Renal cortex interstitium (tissue), 11 donors: ENCODE results near the gene ZFR2. TPM values are rescaled to one million over a fixed set of nuclear protein-coding genes. Genes with fewer than 3 reads are reported as not detected.
"Not testable (repeated sequence)": the region's sequence is repeated elsewhere in the genome, so short reads cannot be mapped to it uniquely, and the experiment has no call there.

Experiments
- DNase-seq, 11 donors: peaks; one replicate each; pipeline ENCODE4 v3.0.0-alpha.2; 2013; ENCODE audit warnings: low read depth in 9 of 11, low spot score in 4 of 11; ENCODE audit errors: extremely low read depth in 1 of 11
- polyA plus RNA-seq, 3 donors: library from polyadenylated mRNA; unstranded; fragments of 120-200 nt; gene quantifications; one replicate each; pipeline ENCODE4 v1.2.1, GENCODE V29; 2013; ENCODE audit not compliant: insufficient read length in 3 of 3

The ZFR2 gene
- polyA plus RNA-seq, 3 donors = 2.3 to 3.6 (median 3.2) TPM

GRCh38 chr19:3881272-3882040, 12.6 kb upstream of the ZFR2 start:
- DNase-seq = no peak

GRCh38 chr19:3880471-3881271, 11.8 kb upstream of the ZFR2 start, which contains the start of gene ATCAY:
TSS of gene ATCAY (plus strand) at chr19:3880685. CDS start at chr19:3885768, 5,083 bp downstream.
- no peak for DNase-seq

DNA sequence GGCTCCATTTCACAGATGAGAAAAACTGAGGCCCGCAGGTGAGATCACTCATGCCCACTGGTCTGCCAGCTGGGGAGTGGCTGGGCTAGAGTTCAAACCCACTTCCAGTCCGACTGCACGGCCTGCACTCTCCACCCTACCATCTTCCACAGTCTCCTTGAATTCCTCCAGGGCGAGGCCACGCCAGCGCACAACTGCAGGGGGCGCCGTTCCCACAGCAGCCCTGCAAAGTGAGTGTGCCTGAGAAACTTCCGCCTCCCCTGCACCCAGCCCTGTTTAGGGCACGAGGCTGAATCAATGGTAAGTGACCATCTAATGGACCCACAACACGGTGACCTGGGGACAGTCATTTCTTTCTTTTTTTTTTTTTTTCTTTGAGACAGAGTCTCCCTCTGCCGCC, 10.8 kb upstream of the ZFR2 start:
- DNase-seq = no peak

DNA sequence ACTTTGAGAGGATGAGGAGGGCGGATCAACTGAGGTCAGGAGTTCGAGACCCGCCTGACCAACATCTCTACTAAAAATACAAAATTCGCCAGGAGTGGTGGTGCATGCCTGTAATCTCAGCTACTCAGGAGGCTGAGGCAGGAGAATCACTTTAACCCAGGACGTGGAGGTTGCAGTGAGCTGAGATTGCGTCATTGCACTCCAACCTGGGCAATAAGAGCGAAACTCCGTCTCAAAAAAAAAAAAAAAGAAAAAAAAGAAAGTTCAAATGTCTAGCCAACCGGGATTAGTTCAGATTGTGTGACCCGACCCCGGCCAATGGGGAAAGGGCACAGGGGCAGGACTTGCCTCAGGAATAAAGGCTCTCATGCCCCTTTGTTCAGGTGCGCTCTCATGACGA, 5.9 kb upstream of the ZFR2 start:
- DNase-seq = not testable (repeated sequence)

DNA sequence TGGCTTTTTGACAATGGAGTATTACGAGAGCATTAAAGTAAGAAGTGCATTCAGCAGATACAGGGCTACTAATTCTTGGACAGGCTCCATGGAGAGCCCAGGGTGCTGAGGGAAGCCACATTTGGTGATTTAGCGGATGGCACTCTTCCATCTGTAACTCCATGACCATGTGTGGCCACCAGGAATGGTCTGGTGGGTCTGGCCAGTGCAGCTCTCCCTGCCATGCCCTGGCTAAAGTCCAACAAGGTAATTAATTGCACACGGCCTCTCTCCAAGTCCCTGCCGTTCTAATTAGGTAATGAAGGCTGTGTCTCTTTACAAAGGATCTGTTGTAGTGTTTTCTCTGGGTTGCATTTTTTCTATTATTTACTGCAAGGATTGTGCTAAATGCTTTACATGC, 4.3 kb upstream of the ZFR2 start:
- DNase-seq = no peak

DNA sequence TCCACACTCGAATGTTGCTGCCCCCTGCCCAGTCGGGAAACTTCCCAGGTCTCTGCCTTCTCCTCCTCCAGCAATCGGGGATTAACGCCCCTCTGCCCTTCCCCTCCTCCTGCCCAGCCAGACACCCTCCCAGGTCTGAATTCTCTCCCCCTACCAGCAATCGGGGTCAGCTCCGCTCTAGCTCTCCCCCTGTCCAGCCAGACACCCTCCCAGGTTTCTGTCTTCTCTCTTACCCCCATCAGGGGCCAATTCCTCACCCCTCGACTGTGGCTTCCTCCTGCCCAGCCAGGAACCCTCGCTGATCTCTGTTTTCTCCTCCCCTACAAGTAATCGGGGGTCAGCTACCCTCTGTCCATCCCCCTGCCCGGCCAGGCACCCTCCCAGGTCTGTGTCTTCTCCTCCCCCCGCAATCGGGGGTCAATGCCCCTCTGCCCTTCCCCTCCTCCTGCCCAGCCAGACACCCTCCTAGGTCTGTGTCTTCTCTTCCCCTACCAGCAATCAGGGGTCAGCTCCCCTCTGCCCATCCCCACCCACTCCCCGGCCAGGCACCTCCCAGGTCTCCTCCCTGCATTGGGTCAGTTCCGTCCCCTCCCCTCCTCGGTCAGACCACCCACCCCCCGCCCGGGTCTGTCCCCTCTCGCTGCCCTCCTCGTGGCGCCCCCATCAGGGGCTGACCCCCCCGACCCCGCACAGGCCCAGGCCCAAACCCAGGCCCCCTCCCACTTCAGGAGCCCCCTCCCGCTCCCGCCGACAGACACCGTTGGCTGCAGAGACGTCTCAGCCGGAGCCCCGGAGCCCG, 668 bp downstream of the ZFR2 start:
- no peak for DNase-seq

DNA sequence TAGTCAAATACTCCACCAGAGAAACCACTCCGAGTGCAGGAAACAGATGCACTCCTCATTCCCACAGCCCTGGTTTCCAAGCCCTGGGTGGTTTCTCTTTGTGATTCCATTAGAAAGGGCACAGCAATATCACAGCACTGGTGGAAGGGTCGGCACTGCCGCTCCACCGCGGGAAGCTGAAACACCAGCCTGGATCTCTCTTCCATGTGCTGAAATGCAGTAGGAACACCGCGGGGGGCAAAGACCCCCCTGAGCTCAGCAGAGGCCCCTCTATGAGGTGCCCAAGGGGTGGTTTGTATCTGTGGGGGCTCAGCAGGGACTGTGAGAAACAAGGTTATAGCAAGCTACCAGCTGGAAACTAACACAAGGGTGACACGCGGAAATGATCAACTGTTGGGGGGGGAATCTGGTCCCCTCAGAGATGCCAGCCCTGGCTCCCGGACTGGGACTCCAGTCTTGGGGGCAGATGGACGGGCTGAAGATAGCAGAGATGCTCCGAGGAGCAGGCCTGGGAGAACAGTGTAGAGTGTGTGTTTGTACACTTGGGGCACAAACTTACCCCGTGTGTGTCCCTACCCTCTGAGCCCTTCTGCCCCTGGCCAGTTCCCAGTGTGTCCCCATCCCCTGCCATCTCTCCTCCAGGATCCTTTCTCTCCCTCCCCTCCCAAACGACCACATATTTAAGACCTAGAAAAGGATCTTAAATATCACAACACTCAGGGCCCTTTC, 1.8 kb downstream of the ZFR2 start:
- no peak for DNase-seq

DNA sequence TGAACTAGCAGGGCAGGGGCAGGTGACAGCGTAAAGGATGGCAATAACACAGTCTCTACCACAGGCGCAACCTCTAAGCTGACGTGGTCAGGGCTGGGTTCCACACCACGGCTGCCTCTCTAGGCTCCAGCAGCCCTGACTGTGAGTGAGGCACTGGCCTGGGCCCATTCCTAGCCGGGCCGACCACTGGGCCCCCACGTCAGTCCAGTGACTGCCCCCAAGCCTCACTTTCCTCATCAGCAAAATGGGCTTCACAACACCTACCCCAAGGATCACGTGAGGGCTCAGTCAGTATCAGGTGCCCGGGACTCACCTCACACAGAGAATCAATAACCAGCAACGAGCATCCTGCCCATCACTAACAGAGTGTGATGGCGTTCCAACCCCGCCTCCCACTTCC, 5.2 kb downstream of the ZFR2 start:
- no peak for DNase-seq

DNA sequence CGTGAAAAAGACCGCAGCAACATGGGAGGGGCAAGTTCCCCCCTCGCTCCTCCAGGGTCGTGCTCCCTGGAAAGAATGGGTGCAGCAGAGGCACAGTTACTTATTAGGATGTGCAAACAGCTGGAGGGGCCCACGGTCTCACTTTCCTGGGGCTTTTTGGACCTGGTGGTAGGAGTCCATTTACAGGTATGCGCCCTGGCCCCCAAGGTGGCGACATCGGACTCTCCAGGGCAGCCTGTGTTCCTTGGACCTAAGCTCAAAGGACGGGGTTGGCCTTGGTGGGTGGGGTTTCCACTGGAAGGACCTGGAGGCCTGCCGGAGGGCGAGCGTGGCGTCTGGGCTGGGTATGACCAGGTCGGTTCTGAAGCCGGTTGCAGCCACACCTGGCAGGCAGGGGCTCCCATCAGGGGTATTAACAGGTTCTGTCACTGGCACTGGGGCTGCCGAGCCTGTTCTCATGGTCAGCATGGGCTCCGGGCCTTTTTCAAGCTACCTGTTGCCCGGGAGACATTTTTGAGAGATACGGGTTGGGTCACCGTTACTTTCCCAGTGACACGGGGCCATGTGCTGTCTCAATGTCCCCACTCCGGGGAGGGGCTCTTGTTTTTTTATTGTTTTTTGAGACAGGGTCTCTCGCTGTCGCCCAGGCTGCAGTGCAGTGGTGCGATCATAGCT, 5.9 kb downstream of the ZFR2 start:
- no peak for DNase-seq

GRCh38 chr19:3860499-3860898, 8.3 kb downstream of the ZFR2 start:
- DNase-seq = no peak

- DNase-seq = no peak
Observed at GRCh38 chr19:3857449-3858003, 11.3 kb downstream of the ZFR2 start.

- DNase-seq = no peak
Observed at GRCh38 chr19:3855320-3855719, 13.5 kb downstream of the ZFR2 start.

GRCh38 chr19:3852614-3853254, 16.1 kb downstream of the ZFR2 start:
- no peak for DNase-seq

DNA sequence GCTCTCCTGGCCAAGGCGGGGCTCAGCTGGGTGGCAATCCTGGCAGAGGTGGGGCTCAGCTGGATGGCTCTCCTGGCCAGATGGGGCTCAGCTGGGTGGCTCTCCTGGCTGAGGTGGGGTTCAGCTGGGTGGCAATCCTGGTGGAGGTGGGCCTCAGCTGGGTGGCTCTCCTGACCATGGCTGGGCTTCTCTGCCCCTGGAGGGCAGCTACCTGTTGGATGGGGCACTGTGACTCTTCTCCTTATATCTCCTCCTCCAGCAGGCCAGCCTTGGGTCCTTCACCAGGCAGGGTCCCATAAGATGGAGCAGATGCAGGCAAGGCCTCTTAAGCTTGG, 16.7 kb downstream of the ZFR2 start:
- DNase-seq = no peak

GRCh38 chr19:3851254-3852176, 17.3 kb downstream of the ZFR2 start:
- DNase-seq = no peak

- no peak for DNase-seq
Observed at GRCh38 chr19:3850320-3850972, 18.4 kb downstream of the ZFR2 start.
